ENCODE measurements around the gene ANKRD13D.
"Not testable (repeated sequence)": the region's sequence is repeated elsewhere in the genome, so short reads cannot be mapped to it uniquely, and the experiment has no call there.

Gene ANKRD13D

DNA sequence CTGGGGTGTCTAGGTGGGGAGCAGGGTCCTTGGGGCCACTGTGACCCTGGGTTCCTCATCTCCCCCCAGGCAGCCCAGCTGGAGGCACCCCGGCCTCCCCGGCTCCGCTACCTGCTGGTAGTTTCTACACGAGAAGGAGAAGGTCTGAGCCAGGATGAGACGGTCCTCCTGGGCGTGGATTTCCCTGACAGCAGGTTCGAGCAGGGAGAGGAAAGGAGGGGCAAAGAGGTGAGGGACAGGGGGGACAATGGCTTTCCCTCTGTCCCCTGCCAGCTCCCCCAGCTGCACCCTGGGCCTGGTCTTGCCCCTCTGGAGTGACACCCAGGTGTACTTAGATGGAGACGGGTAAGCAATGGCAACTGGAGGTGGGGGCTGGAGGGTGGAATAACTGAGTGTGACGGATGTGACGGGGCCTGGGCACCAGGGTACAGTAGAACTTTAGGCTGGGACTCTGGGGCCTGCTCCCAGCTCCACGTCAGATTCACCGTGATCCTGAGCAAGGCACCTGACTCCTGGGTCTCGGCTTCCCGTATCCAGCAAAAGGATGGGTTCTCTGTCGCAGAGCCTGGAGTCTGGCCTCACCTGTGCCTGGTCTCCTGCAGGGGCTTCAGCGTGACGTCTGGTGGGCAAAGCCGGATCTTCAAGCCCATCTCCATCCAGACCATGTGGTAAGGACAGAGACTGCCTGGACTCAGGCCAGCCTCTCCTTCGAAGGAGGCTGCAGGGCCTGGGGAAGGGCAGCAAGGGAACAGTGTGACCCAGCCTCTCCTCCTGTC, 17.9 kb downstream of the ANKRD13D start:
- DNase-seq: no peak

DNA sequence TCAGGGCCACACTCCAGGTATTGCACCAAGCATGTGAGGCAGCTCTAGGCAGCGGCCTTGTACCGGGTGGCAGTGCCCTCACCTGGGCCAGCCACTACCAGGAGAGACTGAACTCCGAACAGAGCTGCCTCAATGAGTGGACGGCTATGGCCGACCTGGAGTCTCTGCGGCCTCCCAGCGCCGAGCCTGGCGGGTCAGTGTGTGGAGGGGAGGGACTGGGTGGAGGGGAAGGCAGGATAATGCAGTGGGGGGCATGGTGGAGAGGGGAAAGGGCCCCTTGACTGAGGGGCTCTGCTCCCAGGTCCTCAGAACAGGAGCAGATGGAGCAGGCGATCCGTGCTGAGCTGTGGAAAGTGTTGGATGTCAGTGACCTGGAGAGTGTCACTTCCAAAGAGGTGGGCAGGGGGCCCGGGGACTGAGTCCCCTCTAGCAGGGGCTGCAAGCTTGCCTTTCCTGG, 18.5 kb downstream of the ANKRD13D start:
- no peak for DNase-seq

DNA sequence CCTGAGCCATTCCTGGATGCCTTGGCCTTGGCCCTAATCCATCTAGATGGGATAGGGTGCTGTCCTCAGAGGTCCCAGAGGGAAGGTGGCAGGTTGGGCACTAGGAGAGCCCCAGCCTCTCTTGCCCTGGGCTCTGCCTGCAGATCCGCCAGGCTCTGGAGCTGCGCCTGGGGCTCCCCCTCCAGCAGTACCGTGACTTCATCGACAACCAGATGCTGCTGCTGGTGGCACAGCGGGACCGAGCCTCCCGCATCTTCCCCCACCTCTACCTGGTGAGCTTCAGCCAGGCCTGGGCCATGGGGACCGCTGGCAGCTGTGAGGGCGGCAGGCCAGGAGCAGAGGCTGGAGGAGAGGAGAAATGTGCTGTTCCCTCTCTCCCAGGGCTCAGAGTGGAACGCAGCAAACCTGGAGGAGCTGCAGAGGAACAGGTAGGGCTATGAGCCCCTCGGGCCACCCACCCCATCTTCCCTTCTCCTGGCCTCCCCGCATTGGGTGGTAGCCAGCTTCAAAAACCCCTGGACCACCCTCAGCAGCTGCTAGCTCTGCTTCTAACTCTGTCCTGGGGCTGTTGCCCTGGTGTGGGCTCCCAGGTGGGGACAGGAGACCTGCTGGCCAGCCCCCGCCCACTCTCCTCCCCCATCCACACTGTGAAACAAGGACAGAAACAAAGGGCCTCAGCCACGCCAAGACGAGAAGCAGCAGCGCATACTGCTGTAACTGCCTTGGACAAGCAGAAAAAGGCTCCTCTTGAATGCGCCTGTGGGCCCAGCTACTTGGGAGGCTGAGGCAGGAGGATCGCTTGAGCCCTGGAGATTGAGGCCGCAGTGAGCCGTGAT, 19.1 kb downstream of the ANKRD13D start:
- DNase-seq: no peak

DNA sequence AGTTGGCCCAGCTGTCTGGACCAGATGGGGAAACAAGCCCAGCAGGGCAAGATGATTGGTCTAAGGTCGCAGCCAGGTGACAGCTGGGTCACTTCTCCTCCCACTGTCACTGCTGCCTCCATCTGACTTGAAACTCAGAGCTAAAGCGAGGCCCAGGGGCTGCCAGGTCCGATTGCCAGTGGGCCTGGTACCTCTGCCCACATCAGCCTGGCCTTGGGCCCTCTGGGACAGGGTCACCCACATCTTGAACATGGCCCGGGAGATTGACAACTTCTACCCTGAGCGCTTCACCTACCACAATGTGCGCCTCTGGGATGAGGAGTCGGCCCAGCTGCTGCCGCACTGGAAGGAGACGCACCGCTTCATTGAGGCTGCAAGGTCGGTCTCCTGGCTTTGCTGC, 20.1 kb downstream of the ANKRD13D start:
- DNase-seq: no peak

DNA sequence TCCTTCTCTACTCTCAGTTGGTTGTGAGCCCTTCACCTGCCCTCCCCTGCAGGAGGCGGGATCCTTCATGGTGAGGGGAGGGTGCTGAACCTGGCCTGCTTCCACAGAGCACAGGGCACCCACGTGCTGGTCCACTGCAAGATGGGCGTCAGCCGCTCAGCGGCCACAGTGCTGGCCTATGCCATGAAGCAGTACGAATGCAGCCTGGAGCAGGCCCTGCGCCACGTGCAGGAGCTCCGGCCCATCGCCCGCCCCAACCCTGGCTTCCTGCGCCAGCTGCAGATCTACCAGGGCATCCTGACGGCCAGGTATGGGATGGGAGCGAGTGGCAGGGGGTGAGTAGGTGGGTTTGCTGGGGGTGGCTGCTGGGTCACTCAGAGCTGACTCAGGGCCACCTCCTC, 20.6 kb downstream of the ANKRD13D start:
- no peak for DNase-seq

DNA sequence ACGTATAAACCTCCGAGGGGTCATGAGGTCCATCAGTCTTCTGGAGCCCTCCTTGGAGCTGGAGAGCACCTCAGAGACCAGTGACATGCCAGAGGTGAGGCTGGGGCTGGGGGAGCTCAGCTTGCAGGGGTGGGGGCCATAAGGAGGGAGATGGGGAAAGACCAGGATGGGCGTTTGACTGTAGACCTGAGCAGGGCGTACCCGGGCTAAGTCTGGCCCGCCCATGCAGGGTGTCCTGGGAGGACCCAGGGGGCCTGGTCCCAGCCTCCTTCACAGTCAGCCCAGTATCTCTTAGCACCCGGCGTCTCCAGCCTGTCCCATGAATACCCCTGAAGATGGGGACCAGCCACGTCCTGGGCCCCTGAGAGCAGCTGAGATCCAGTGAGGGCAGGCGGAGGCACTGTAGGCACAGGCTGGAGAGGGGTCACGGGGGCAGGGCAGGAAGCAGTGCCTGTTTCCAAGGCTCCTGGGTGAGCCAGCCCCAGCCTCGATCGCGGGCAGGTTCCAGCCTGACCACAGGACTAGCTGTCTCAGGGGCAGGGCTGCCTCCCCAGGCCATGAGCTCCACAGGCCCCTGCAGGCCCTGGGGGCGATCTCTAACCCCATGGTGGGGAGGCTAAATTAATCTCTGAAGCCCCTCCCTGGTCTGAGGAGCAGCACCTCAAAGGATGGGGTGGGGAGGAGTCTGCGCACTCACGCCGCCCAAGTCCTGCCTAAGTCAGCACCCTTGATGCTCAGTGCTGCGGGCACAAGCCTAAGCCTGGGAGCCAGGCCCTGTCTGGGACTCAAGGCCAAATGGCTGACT, 21.3 kb downstream of the ANKRD13D start:
- no peak for DNase-seq

DNA sequence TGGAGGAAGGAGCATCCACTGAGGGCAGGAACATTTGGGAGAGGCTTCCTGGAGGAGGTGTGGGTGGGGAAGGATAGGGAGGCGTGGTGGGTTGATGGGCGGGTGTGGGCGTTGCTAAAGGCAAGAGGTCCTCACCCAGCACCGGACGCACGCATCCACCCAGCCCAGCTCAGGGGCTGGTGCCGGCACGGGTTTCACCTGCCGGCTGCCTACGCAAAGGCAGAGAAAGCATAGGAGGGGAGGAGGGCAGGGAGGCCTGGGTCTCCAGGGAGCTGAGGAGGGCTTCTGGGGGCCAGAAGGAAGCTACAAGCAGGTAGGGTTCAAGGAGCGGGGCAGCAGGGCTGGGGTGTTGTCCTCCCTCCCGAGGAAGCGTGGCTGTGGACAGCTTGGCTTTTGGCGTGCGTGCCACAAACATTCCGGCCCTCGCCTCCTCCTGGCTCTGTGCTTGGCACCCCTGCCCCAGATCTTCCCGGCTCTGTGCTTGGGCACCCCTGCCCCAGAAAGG, 22.0 kb downstream of the ANKRD13D start:
- DNase-seq: no peak

DNA sequence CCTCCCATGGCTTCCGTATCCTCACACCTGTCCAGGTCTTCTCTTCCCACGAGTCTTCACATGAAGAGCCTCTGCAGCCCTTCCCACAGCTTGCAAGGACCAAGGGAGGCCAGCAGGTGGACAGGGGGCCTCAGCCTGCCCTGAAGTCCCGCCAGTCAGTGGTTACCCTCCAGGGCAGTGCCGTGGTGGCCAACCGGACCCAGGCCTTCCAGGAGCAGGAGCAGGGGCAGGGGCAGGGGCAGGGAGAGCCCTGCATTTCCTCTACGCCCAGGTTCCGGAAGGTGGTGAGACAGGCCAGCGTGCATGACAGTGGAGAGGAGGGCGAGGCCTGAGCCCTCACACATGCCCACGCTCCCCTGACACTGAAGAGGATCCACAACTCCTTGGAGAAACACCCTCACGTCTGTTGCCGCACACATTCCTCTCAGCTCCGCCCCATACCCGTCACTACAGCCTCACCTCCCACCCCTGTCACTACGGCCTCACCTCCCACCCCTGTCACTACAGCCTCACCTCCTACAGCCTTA, 22.5 kb downstream of the ANKRD13D start:
- no peak for DNase-seq

DNA sequence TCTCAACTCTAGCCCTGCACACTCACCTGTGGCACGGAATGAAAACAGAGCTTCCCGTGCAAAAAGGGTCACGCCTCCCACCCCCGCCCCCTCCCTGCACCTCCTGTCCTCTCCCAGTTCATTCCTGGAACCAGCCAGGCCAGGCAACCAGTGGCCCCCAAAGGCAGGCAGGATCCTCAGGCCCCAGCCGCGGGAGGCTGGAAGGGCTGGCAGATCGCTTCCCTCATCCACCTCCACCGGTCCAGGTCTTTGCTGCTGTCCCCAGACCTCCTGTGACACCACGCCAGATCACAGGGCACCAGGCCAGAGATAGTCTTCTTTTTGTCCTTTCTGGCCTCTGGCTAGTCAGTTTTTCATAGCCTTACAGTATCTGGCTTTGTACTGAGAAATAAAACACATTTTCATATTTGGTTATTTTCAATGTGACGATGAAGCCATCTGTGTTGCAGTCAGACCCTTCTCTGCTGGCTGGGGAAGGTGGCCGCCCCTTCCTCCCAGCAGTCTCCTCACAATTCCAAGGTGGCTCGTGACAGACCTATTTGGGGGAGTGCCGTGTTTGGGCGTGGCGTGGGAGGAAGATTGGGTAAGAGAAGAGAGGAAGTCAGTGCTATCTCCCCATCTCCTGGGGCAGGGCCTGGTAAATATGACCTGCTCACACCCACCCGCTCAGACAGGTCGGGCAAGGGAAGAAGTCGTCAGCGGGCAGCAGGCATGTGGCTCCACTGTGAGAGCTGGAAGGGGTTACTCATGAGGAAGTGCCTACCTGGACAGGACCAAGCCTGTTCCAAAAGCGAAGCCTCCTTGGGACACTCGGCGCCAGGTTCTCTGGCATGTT, 23.3 kb downstream of the ANKRD13D start:
- no peak for DNase-seq

DNA sequence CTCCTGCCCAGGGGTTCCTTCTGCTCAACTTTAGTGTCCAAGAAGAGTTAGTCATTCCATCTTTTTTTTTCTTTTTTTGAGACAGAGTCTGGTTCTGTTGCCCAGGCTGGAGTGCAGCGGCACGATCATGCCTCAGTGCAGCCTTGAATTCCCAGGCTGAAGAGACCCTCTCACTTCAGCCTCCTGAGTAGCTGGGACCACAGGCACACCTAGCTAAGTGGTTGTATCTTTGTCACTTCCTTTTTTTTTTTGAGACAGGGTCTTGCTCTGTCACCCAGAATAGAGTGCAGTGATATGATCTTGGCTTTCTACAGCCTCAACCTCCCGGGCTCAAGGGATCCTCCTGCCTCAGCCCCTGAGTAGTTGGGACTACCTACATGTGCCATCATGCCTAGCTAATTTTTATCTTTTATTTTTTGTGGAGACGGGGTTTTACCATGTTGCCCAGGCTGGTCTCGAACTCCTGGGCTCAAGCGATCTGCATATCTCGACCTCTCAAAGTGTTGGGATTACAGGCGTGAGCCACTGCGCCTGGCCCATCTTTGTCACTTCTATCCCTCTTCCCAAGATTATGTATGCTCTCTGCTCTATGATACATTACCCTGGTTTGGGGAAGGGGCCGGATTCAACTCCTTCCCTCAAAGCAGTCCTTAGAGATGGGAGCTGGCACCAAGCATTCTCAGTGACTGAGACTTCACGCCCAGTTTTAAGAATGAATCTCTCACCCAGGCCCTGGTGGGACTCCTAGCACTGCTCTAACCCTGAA, 24.2 kb downstream of the ANKRD13D start:
- no peak for DNase-seq

DNA sequence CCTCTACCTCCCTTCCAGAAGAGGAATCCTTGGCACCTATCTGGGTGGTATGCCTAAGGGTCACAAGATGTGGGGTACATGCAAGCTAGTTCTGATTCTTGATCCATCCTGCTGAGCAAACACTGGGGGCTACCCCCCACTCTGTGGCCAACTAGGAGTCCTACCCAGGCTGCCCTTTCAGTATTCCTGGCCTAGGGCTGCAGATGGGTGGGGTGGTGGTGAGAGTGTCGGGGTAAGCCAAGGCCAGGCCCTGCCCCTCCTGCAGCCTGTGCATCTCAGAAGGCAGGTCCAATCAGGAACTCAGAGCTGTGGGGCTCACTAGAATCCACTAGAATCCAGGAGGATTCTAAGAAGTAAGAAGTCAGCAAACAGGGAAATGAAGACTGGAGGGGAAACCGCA, 25.1 kb downstream of the ANKRD13D start:
- no peak for DNase-seq

DNA sequence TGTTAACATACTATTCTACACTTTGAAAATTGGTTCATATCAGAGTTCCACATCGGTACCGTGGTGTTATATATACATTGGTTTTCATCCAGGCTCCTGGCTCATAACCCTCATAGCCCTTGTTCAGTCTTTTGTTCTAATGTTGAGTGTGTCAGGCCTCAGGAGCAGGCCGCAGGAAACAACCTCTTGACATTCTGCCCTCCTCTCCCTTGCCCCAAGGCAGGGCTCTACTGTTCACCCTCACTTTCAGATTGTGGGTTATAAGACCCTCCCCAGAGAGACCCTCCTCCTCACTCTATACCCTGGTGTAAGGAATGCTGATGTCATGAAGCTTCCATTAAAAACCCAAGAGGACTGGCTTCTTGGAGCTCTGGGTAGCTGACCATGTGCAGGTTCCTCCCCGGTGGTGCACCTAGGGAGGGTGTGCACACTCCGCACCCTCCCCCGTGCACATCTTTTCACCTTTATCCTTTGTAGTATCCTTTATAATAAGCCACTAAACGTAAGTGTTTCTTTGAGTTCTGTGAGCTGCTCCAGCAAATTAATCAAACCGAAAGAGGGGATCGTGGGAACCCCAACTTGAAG, 26.3 kb downstream of the ANKRD13D start:
- DNase-seq: no peak

DNA sequence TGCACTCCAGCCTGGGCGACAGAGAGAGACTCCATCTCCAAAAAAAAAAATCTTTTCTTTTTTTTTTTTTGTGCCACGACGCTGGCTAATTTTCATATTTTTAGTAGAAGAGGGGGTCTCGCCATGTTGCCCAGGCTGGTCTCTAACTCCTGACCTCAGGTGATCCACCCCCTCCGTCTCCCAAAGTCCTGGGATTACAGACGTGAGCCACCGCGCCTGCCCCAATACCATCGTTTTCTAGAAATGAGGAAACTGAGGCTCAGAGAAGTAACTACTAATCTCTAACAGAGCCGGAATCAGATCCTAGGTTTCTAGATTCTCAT, 27.7 kb downstream of the ANKRD13D start:
- DNase-seq: no peak

DNA sequence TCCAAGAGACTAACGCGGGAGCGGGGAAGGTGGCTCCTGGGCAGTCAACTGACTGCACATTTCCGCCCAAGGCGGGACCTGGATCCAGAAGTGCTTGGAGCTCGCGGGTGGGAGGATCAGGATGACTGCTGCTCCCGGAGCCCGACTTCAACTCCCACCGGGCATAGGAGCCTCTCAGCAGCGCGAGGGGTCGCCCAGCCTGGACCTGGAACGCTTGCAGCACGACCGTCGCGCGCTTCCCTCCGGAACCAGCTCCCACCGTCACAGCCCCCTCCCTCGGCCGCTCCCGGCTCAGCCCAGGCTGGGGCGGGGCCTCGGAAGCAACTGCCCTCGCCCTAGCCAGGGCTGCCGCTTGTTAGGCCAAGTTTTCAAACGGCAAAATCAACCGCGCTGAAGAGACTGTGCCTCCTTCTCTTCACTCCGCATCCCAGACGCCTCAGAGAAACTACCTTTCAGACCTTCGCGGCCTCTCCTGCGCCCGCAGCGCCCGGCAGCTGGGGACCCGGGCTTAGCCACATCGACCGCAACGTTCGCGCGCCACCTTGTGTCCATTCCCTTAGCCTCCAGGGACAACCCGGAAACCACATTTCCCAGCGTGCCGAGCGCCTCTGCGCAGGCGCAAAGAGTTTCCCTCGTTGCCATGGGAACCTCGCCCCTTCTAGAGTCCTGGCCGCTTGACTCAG, 28.2 kb downstream of the ANKRD13D start:
- DNase-seq: peak; percentile 89

DNA sequence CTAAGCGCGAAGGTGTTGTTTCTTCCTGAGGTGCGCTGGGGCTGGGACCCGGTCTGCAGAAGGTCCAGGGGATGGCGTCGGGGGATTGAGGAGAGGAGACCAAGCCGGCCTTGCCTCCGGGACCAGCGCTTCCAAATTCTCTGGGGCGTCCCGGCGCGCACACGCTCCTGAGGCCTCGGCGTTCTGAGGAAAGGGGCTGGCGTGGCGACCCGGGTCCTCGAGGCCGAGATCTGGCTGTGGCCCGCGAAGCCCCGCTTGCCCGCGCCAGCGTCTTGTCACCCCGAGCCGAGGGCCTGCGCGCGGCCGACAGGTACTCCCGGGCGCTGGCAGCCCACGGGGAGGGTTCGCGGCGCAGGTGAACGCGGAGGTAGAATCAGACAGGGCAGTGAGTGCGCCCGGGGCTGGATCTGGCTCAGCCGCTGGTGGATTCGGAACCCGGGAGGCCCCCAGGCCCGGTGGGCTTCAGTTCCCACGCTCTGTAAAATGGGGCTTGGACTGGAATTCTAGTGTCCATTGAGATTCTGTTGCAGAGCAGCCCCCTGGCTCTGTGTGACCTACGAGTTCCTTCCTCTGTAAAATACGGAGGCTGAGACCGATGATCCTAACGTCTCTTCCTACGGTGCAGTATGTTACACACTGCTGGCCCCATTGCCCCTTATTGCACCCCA, 28.9 kb downstream of the ANKRD13D start:
- DNase-seq: no peak

DNA sequence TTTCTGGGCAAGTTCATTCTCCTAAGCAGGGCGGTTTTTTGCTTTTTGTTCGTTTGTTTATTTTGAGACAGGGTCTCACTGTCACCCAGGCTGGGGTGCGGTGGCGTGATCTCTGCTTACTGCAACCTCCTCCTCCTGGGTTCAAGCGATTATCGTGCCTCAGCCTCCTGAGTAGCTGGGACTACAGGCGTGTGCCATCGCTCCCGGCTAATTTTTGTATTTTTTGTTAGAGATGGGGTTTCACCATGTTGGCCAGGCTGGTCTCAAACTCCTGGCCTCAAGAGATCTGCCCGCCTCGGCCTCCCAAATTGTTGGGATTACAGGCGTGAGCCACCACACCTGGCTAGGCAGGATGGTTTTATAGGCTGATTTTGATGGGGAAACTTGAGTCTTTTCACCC, 29.8 kb downstream of the ANKRD13D start:
- not testable (repeated sequence) for DNase-seq

DNA sequence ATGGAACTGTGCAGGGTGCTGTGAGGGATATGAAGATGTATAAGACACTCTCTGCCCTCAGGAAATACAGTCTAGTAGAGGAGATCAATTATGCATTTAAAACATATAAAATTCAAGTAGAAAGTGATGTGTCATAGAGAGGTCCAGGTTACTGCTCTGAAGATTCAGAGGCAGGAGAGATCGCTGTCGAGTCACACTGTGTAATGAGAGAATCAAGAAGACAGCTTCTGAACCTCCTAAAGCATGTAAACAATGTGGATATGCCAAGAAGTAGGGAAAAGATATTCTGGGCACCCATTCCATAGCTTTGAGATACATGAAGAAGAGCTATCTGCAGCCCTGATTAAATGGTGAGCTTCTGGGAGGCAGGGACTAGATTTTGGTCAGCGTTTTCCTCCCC, 30.9 kb downstream of the ANKRD13D start:
- no peak for DNase-seq

DNA sequence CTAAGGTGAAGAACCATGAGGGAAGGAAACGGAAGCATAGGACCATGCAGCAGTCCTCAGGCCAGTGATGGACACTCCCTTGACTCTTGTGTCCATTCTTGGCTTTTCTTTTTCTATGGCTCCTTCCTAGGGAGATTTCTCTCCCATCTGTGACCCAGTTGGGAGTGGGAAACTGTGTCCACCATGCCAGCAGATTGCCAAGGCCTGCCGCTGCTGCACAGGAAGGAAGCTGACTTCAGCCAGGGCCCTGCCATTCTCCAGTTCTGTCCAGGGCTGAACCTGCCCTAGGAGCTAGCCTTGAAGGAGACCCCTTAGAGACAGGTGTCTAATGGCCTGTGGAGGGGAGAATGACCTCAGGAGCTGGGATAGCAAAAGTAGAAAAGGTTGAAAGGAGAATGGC, 31.6 kb downstream of the ANKRD13D start:
- DNase-seq: no peak

DNA sequence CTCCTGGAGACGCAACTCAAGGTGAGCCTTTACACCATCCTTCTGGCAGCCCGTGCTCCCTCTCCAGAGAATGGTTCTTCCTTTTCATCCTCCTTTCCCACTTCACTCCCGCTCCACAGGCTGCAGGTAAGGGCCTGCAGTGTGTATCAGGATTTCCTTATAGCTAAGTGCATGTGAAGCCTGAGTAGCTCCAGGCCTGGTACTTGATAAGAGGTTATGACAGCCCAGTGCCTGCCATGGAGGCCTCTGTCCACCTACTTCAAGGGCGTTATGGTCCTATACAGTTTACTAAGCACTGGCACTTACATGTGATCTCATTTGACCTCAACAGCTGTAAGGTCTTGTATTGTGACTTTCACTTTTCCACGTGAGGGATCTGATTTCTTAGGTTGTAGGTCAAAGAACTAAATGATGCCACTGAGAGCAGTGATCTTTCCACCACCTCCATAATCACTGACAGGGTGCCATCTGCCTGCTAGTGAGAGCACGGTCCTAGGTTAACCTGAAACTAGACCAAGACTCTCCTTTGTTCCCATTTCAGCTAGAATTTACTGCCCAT, 32.3 kb downstream of the ANKRD13D start:
- no peak for DNase-seq
